Liver (tissue), 9 donors: ENCODE measurements around the gene GRID1. TPM values are rescaled to one million over a fixed set of nuclear protein-coding genes. Genes with fewer than 3 reads are reported as not detected.

Experiments used
- DNase-seq: peaks from one replicate; pipeline ENCODE4 v3.0.0-alpha.2; 2017; ENCODE audit warnings: low spot score
- H3K27ac ChIP-seq, 2 donors: one replicate each; pipeline ENCODE4 v1.7.0; 2013; ENCODE audit warnings: inconsistent platforms in 2 of 2, low read length in 2 of 2, control low read depth in 1 of 2, low read depth in 1 of 2, mild to moderate bottlenecking in 1 of 2
- H3K27me3 ChIP-seq, 4 donors: one replicate each; pipeline versions ENCODE4 v1.6.1 to v1.7.0; 2013; ENCODE audit warnings: low read length in 3 of 4, inconsistent platforms in 1 of 4, mild to moderate bottlenecking in 1 of 4, moderate library complexity in 1 of 4; ENCODE audit not compliant: control insufficient read depth in 4 of 4, insufficient read depth in 4 of 4
- H3K36me3 ChIP-seq, 4 donors: one replicate each; pipeline versions ENCODE4 v1.6.1 to v1.7.0; 2013; ENCODE audit warnings: low read length in 3 of 4, mild to moderate bottlenecking in 3 of 4, low read depth in 1 of 4, moderate library complexity in 1 of 4; ENCODE audit not compliant: control insufficient read depth in 4 of 4, insufficient read depth in 3 of 4
- H3K4me1 ChIP-seq, 4 donors: one replicate each; pipeline versions ENCODE4 v1.6.1 to v1.7.0; 2013; ENCODE audit warnings: low read length in 3 of 4, mild to moderate bottlenecking in 3 of 4, moderate library complexity in 1 of 4; ENCODE audit not compliant: control insufficient read depth in 4 of 4, insufficient read depth in 4 of 4
- H3K4me3 ChIP-seq, 3 donors: one replicate each; pipeline versions ENCODE4 v1.6.1 to v1.7.0; 2013; ENCODE audit warnings: low read length in 3 of 3, control low read depth in 1 of 3, low read depth in 1 of 3, mild to moderate bottlenecking in 1 of 3
- H3K9ac ChIP-seq, 2 donors: one replicate each; pipeline ENCODE4 v1.7.0; 2013; ENCODE audit warnings: low read length in 2 of 2, mild to moderate bottlenecking in 2 of 2, moderate library complexity in 2 of 2, control low read depth in 1 of 2, low read depth in 1 of 2
- H3K9me3 ChIP-seq, 4 donors: one replicate each; pipeline versions ENCODE4 v1.6.1 to v1.7.0; 2013; ENCODE audit warnings: low read length in 3 of 4; ENCODE audit not compliant: control insufficient read depth in 4 of 4
- ATF3 ChIP-seq: IDR thresholded peaks from 2 replicates; pipeline ENCODE4 v1.6.1; 2016; ENCODE audit warnings: antibody characterized with exemption
- EGR1 ChIP-seq, 2 donors: IDR thresholded peaks; 2 replicates each; pipeline ENCODE4 v1.6.1; 2016 to 2018; ENCODE audit warnings: antibody characterized with exemption in 2 of 2, low read depth in 2 of 2
- FOXA1 ChIP-seq: IDR thresholded peaks from 2 replicates; pipeline ENCODE4 v1.6.1; 2016; ENCODE audit warnings: antibody characterized with exemption
- FOXA2 ChIP-seq: IDR thresholded peaks from 2 replicates; pipeline ENCODE4 v1.6.1; 2016; ENCODE audit warnings: antibody characterized with exemption
- GABPA ChIP-seq, 2 donors: IDR thresholded peaks in 1 of 2; conservative IDR thresholded peaks in 1 of 2; 2 replicates each; pipeline ENCODE4 v1.6.1; 2016; ENCODE audit warnings: antibody characterized with exemption in 2 of 2, mild to moderate bottlenecking in 1 of 2, moderate library complexity in 1 of 2
- HNF4A ChIP-seq, 2 donors: conservative IDR thresholded peaks; 2 replicates each; pipeline ENCODE4 v1.6.1; 2016; ENCODE audit warnings: antibody characterized with exemption in 2 of 2, mild to moderate bottlenecking in 2 of 2
- HNF4G ChIP-seq: IDR thresholded peaks from 2 replicates; pipeline ENCODE4 v1.6.1; 2016; ENCODE audit warnings: antibody characterized with exemption
- JUND ChIP-seq, 2 donors: IDR thresholded peaks; 2 replicates each; pipeline ENCODE4 v1.6.1; 2016; ENCODE audit warnings: antibody characterized with exemption in 2 of 2
- NR2F2 ChIP-seq: IDR thresholded peaks from 2 replicates; pipeline ENCODE4 v1.6.1; 2016; ENCODE audit warnings: antibody characterized with exemption
- RAD21 ChIP-seq, 2 donors: IDR thresholded peaks; 2 replicates each; pipeline ENCODE4 v1.6.1; 2016; ENCODE audit warnings: antibody characterized with exemption in 2 of 2, mild to moderate bottlenecking in 2 of 2
- REST ChIP-seq: IDR thresholded peaks from 2 replicates; pipeline ENCODE4 v1.6.1; 2016; ENCODE audit warnings: antibody characterized with exemption, mild to moderate bottlenecking
- RXRA ChIP-seq, 2 donors: IDR thresholded peaks; 2 replicates each; pipeline ENCODE4 v1.6.1; 2017 to 2018; ENCODE audit warnings: antibody characterized with exemption in 2 of 2, mild to moderate bottlenecking in 1 of 2
- SP1 ChIP-seq: IDR thresholded peaks from 2 replicates; pipeline ENCODE4 v1.6.1; 2018; ENCODE audit warnings: antibody characterized with exemption, mild to moderate bottlenecking
- TAF1 ChIP-seq: conservative IDR thresholded peaks from 2 replicates; pipeline ENCODE4 v1.6.1; 2016; ENCODE audit warnings: antibody characterized with exemption, mild to moderate bottlenecking
- YY1 ChIP-seq: IDR thresholded peaks from 2 replicates; pipeline ENCODE4 v1.6.1; 2016; ENCODE audit warnings: antibody characterized with exemption, mild to moderate bottlenecking
- WGBS: extraction: QIAGEN DNeasy Blood & Tissue Kit; methylation state at CpG from one replicate; pipeline ENCODE4 v1.1.7; 2013; 5-methylcytosine and 5-hydroxymethylcytosine counted together
- polyA plus RNA-seq, 2 donors: library from polyadenylated mRNA; stranded (reverse) in 1 of 2; unstranded in 1 of 2; fragments of 200-250 nt in 1 of 2; fragments of >200 nt in 1 of 2; fragmentation: Nextera tagmentation in 1 of 2; extraction: Ambion mirVana in 1 of 2; gene quantifications; one replicate each; pipeline versions ENCODE4 v1.2.1 to v1.2.3, GENCODE V29; 2013 to 2015
- total RNA-seq, 2 donors: library from RNA; depleted of rRNA; stranded (reverse); fragments of >200 nt; gene quantifications; one replicate each; pipeline ENCODE4 v1.2.3, GENCODE V29; 2014
- TF ChIP-seq, protein P1 (sequence below): fragments of 150-350 bp; IDR thresholded peaks from 2 replicates; pipeline ENCODE4 v1.5.1; 2017; ENCODE audit warnings: improper control_type of control experiment, low read depth, low read length; ENCODE audit not compliant: missing input control
- TF ChIP-seq, protein P2 (sequence below): IDR thresholded peaks from 2 replicates; pipeline ENCODE4 v1.6.1; 2016; ENCODE audit warnings: antibody characterized with exemption
- TF ChIP-seq, protein P3 (sequence below): IDR thresholded peaks from 2 replicates; pipeline ENCODE4 v1.6.1; 2016; ENCODE audit warnings: antibody characterized with exemption
- donor health status: healthy.
- donor health status: healthy.
- donor health status: healthy.
- donor health status: healthy.
- donor health status: healthy.

The GRID1 gene
- total and polyA plus RNA-seq, 4 donors: 0.09 to 0.17 (median 0.14) TPM; not detected in 1

DNA sequence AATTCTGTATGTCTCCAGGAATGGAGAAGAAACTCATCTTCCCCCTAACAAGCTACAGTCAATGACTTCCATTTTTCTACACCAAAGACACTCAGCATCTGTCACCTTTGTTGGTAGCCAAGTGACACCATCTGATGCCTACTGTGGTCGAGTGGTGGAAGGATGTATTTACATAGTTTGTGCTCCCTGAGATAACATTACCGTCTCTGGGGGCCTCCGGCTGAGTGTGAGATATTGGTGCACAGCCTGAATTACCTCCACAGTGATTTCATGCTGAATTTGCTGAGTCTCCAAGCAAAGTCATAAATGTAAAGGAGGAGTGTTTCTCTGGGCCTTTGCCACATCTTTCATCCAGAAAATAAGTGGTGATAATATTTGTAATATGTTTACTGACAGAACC is 114.0 kb downstream of the GRID1 start:
- H3K4me3 ChIP-seq: no peak overlapping the region
- H3K36me3 ChIP-seq: no peaks in the 10 kb centered on the region
- H3K27ac ChIP-seq: no peak overlapping the region
- 39% methylated on average over 3 of the region's 3 CpGs for WGBS
- no peak overlapping the region for H3K9ac ChIP-seq
- no peaks in the 10 kb centered on the region for H3K9me3 ChIP-seq
- no peaks in the 10 kb centered on the region for H3K4me1 ChIP-seq
- no peak for DNase-seq
- TF ChIP-seq, protein P1, sequence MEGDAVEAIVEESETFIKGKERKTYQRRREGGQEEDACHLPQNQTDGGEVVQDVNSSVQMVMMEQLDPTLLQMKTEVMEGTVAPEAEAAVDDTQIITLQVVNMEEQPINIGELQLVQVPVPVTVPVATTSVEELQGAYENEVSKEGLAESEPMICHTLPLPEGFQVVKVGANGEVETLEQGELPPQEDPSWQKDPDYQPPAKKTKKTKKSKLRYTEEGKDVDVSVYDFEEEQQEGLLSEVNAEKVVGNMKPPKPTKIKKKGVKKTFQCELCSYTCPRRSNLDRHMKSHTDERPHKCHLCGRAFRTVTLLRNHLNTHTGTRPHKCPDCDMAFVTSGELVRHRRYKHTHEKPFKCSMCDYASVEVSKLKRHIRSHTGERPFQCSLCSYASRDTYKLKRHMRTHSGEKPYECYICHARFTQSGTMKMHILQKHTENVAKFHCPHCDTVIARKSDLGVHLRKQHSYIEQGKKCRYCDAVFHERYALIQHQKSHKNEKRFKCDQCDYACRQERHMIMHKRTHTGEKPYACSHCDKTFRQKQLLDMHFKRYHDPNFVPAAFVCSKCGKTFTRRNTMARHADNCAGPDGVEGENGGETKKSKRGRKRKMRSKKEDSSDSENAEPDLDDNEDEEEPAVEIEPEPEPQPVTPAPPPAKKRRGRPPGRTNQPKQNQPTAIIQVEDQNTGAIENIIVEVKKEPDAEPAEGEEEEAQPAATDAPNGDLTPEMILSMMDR: no peak
- no peak for TF ChIP-seq SP1
- TF ChIP-seq, protein P2, sequence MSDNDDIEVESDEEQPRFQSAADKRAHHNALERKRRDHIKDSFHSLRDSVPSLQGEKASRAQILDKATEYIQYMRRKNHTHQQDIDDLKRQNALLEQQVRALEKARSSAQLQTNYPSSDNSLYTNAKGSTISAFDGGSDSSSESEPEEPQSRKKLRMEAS: no peak
- TF ChIP-seq RXRA (IDR thresholded peaks at IDR 0.05): no peak
- TF ChIP-seq HNF4G: no peak
- TF ChIP-seq YY1: no peak
- TF ChIP-seq NR2F2: no peak
- TF ChIP-seq, protein P3, sequence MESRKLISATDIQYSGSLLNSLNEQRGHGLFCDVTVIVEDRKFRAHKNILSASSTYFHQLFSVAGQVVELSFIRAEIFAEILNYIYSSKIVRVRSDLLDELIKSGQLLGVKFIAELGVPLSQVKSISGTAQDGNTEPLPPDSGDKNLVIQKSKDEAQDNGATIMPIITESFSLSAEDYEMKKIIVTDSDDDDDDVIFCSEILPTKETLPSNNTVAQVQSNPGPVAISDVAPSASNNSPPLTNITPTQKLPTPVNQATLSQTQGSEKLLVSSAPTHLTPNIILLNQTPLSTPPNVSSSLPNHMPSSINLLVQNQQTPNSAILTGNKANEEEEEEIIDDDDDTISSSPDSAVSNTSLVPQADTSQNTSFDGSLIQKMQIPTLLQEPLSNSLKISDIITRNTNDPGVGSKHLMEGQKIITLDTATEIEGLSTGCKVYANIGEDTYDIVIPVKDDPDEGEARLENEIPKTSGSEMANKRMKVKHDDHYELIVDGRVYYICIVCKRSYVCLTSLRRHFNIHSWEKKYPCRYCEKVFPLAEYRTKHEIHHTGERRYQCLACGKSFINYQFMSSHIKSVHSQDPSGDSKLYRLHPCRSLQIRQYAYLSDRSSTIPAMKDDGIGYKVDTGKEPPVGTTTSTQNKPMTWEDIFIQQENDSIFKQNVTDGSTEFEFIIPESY: no peak
- no peak for TF ChIP-seq ATF3
- TF ChIP-seq TAF1: no peak
- no peak for TF ChIP-seq EGR1 (IDR thresholded peaks at IDR 0.05; ENCODE audit: low read depth in 2 of 2)
- no peak for TF ChIP-seq GABPA (IDR thresholded peaks at IDR 0.05 in 1 of 2, conservative IDR thresholded peaks at IDR 0.05 in 1 of 2)
- no peak for TF ChIP-seq RAD21 (IDR thresholded peaks at IDR 0.05)
- no peak for TF ChIP-seq REST
- no peak for TF ChIP-seq JUND (IDR thresholded peaks at IDR 0.05)
- TF ChIP-seq FOXA1: no peak
- TF ChIP-seq HNF4A (conservative IDR thresholded peaks at IDR 0.05): no peak
- TF ChIP-seq FOXA2: no peak
- no peaks in the 10 kb centered on the region for H3K27me3 ChIP-seq
